Natural killer cell treated with Interleukin-12 subunit alpha and Interleukin-12 subunit beta and Interleukin-15 and Interleukin-18, amount 100 ng/mL, for 72 hours (primary cell): ENCODE measurements around the gene NELL2. TPM values are rescaled to one million over a fixed set of nuclear protein-coding genes. Genes with fewer than 3 reads are reported as not detected.
"Not testable (repeated sequence)": the region's sequence is repeated elsewhere in the genome, so short reads cannot be mapped to it uniquely, and the experiment has no call there.

ENCODE experiments used
- ATAC-seq, 2 donors: fragments of 150-1000 bp; cut with Tn5 transposase in 1 of 2; sonication (Bioruptor Pico), chemical (Tn5 transposase) in 1 of 2; 2 replicates each; pipeline ENCODE4 v1.10.0; 2021
- DNase-seq: peaks from one replicate; pipeline ENCODE4 v3.0.0; 2022; ENCODE audit warnings: low spot score
- H3K27ac Mint-ChIP-seq, 2 donors: 1 replicate in 1 of 2; 2 replicates in 1 of 2; pipeline ENCODE4 v1.8.0; 2022; ENCODE audit warnings: mixed read lengths in 2 of 2, mild to moderate bottlenecking in 1 of 2, moderate library complexity in 1 of 2
- H3K27me3 Mint-ChIP-seq, 2 donors: 1 replicate in 1 of 2; 2 replicates in 1 of 2; pipeline ENCODE4 v1.8.0; 2022; ENCODE audit warnings: mixed read lengths in 2 of 2
- H3K36me3 Mint-ChIP-seq: one replicate; pipeline ENCODE4 v1.8.0; 2022; ENCODE audit warnings: mixed read lengths
- H3K4me1 Mint-ChIP-seq, 2 donors: 1 replicate in 1 of 2; 2 replicates in 1 of 2; pipeline ENCODE4 v1.8.0; 2022; ENCODE audit warnings: low read depth in 2 of 2, mixed read lengths in 2 of 2, mild to moderate bottlenecking in 1 of 2
- H3K4me3 Mint-ChIP-seq: one replicate; pipeline ENCODE4 v1.8.0; 2022; ENCODE audit warnings: mixed read lengths
- H3K9me3 Mint-ChIP-seq: 2 replicates; pipeline ENCODE4 v1.8.0; 2022; ENCODE audit warnings: mixed read lengths
- total RNA-seq, 2 donors: library from RNA; stranded (reverse); gene quantifications; one replicate each; pipeline ENCODE4 v1.2.3, GENCODE V29; 2022

NELL2 gene
- total RNA-seq, 2 donors from 2014 or later, result 1.6 to 2.6 TPM

- Mint-ChIP-seq H3K27me3 (peaks cover 0 to 31% of the 10 kb centered on the region in 2 donors), H3K27ac (no peak overlapping the region), H3K4me1 (no peaks in the 10 kb centered on the region), H3K4me3 (no peak overlapping the region), H3K9me3 (peaks cover 3% of the 10 kb centered on the region), H3K36me3 (no peaks in the 10 kb centered on the region)
- DNase-seq (no peak), ATAC-seq (no peak)
Observed at GRCh38 chr12:44780221-44780790, 95.8 kb downstream of the NELL2 start.

- peaks cover 0 to 31% of the 10 kb centered on the region in 2 donors for H3K27me3 Mint-ChIP-seq
- DNase-seq (no peak), ATAC-seq (no peak)
- no peaks in the 10 kb centered on the region for H3K4me1 Mint-ChIP-seq
- H3K27ac Mint-ChIP-seq, result no peak overlapping the region
- H3K4me3 Mint-ChIP-seq, result no peak overlapping the region
- H3K36me3 Mint-ChIP-seq, result no peaks in the 10 kb centered on the region
- H3K9me3 Mint-ChIP-seq, result peaks cover 3% of the 10 kb centered on the region
Observed at GRCh38 chr12:44779766-44780165, 96.3 kb downstream of the NELL2 start.

DNA sequence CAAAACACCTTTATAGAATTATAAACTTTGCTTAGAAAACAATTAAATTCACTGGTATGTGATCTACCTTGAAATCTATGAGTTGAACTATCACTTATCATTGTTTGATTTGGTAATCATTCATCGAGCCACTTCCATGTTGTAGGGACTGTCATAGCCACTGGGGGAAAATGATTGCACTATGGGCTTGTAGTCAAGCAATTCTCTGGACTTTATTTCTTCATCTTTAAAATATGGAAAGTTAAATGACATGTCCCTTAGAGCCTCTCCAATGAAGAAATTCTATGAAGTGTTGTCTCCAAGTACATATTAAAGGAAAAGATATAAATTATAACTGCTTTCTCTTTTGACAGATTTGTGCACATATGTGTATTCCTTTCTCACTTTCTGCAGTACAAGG is 97.3 kb downstream of the NELL2 start:
- H3K36me3 Mint-ChIP-seq, result no peaks in the 10 kb centered on the region
- H3K4me3 Mint-ChIP-seq, result no peak overlapping the region
- no peak for DNase-seq

GRCh38 chr12:44777044-44777443 is 99.1 kb downstream of the NELL2 start:
- H3K36me3 Mint-ChIP-seq, result no peaks in the 10 kb centered on the region
- peaks cover 0 to 8% of the 10 kb centered on the region in 2 donors for H3K27me3 Mint-ChIP-seq
- no peak for DNase-seq
- H3K4me1 Mint-ChIP-seq, result no peaks in the 10 kb centered on the region
- no peak overlapping the region for H3K27ac Mint-ChIP-seq
- no peaks in the 10 kb centered on the region for H3K9me3 Mint-ChIP-seq
- H3K4me3 Mint-ChIP-seq, result no peak overlapping the region
- ATAC-seq, result no peak

More for the DNA sequence above, 97.3 kb downstream of the NELL2 start:
- Mint-ChIP-seq H3K27ac (no peak overlapping the region), H3K27me3 (peaks cover 0 to 25% of the 10 kb centered on the region in 2 donors), H3K4me1 (no peaks in the 10 kb centered on the region), H3K9me3 (no peaks in the 10 kb centered on the region)
- ATAC-seq, result no peak

GRCh38 chr12:44775901-44776300 is 100.2 kb downstream of the NELL2 start:
- Mint-ChIP-seq H3K9me3 (no peaks in the 10 kb centered on the region), H3K27ac (no peak overlapping the region), H3K4me3 (no peak overlapping the region), H3K4me1 (no peaks in the 10 kb centered on the region), H3K36me3 (no peaks in the 10 kb centered on the region), H3K27me3 (peaks cover 0 to 8% of the 10 kb centered on the region in 2 donors)
- no peak for ATAC-seq
- DNase-seq, result no peak

DNA sequence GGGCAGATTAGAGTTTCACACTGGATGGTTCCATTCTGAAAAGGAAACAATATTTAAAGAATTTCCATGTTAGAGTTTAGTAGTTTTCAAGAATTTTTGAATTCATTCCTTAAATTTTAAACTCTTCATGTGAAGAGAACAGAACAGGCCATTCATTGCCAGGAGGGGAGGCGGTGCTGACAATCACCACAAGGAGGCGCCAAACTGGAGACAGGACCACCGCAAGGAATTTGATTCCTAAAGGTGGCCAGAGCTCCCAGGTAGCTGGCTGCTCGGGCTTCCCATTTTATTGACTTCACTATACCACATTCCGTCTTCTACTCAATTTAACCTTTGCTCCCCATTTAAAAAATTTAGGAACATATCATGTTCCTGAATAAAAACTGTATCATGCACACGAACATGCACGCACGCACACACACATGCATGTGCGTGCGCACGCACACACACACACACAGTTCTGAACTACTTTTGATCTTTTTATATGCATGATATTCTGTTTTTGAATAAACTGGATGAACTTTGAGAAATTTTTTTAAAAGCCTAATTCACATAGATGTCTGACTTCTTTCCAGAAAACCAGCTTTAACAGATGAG is 101.2 kb downstream of the NELL2 start:
- peaks cover 0 to 4% of the 10 kb centered on the region in 2 donors for H3K27me3 Mint-ChIP-seq
- no peak overlapping the region for H3K27ac Mint-ChIP-seq
- no peak for ATAC-seq

GRCh38 chr12:44771485-44772021 is 104.6 kb downstream of the NELL2 start:
- ATAC-seq, result no peak
- Mint-ChIP-seq H3K27ac (no peak overlapping the region), H3K4me1 (no peaks in the 10 kb centered on the region)

More for the DNA sequence above, 101.2 kb downstream of the NELL2 start:
- no peak overlapping the region for H3K4me3 Mint-ChIP-seq
- H3K4me1 Mint-ChIP-seq, result no peaks in the 10 kb centered on the region
- H3K9me3 Mint-ChIP-seq, result no peaks in the 10 kb centered on the region
- H3K36me3 Mint-ChIP-seq, result no peaks in the 10 kb centered on the region
- DNase-seq, result no peak

GRCh38 chr12:44765796-44766195 is 110.3 kb downstream of the NELL2 start:
- H3K36me3 Mint-ChIP-seq, result no peaks in the 10 kb centered on the region
- H3K4me3 Mint-ChIP-seq, result no peak overlapping the region
- no peak for ATAC-seq
- peaks cover 4% of the 10 kb centered on the region for H3K9me3 Mint-ChIP-seq
- H3K4me1 Mint-ChIP-seq, result no peaks in the 10 kb centered on the region
- H3K27me3 Mint-ChIP-seq, result peaks cover 0 to 14% of the 10 kb centered on the region in 2 donors
- H3K27ac Mint-ChIP-seq, result no peak overlapping the region
- DNase-seq, result no peak

More at GRCh38 chr12:44771485-44772021, 104.6 kb downstream of the NELL2 start:
- DNase-seq, result no peak
- no peak overlapping the region for H3K4me3 Mint-ChIP-seq
- H3K9me3 Mint-ChIP-seq, result no peaks in the 10 kb centered on the region
- no peaks in the 10 kb centered on the region for H3K36me3 Mint-ChIP-seq
- H3K27me3 Mint-ChIP-seq, result peaks cover 0 to 5% of the 10 kb centered on the region in 2 donors

DNA sequence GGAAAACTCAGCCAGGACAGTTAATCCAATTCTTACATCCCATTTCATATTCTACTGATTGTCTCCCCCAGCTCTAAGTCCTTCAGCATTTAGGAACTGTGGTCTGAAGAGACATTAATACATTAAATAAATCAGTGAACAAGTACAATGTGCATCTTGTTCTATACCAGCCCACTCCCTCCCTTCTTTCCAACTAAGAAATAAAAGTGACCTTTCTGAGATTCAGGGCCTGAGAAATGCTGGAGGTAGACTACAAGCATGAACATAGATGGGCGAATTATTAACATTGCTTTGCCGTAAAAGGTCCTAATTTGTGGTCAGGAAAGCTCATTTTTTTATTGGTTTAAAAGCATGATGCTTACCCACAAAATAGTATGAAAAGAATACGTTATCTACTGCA is 113.1 kb downstream of the NELL2 start:
- H3K36me3 Mint-ChIP-seq, result no peaks in the 10 kb centered on the region
- no peak for ATAC-seq
- H3K27ac Mint-ChIP-seq, result no peak overlapping the region
- H3K27me3 Mint-ChIP-seq, result peaks cover 0 to 9% of the 10 kb centered on the region in 2 donors
- H3K4me3 Mint-ChIP-seq, result no peak overlapping the region
- H3K4me1 Mint-ChIP-seq, result no peaks in the 10 kb centered on the region
- peaks cover 4% of the 10 kb centered on the region for H3K9me3 Mint-ChIP-seq
- DNase-seq, result no peak

- Mint-ChIP-seq H3K27ac (no peak overlapping the region), H3K4me3 (no peak overlapping the region), H3K27me3 (peaks cover 0 to 9% of the 10 kb centered on the region in 2 donors), H3K4me1 (no peaks in the 10 kb centered on the region), H3K36me3 (no peaks in the 10 kb centered on the region), H3K9me3 (peaks cover 4% of the 10 kb centered on the region)
- no peak for ATAC-seq
- no peak for DNase-seq
Observed at GRCh38 chr12:44759289-44759688, 116.8 kb downstream of the NELL2 start.

- H3K27me3 Mint-ChIP-seq, result peaks cover 0 to 5% of the 10 kb centered on the region in 2 donors
- DNase-seq (no peak), ATAC-seq (no peak)
- no peak overlapping the region for H3K4me3 Mint-ChIP-seq
- no peaks in the 10 kb centered on the region for H3K36me3 Mint-ChIP-seq
- no peaks in the 10 kb centered on the region for H3K4me1 Mint-ChIP-seq
- no peak overlapping the region for H3K27ac Mint-ChIP-seq
- no peaks in the 10 kb centered on the region for H3K9me3 Mint-ChIP-seq
Observed at GRCh38 chr12:44750468-44750867, 125.6 kb downstream of the NELL2 start.

GRCh38 chr12:44749566-44749965 is 126.5 kb downstream of the NELL2 start:
- no peak overlapping the region for H3K27ac Mint-ChIP-seq
- no peaks in the 10 kb centered on the region for H3K9me3 Mint-ChIP-seq
- H3K27me3 Mint-ChIP-seq, result peaks cover 0 to 5% of the 10 kb centered on the region in 2 donors
- DNase-seq (no peak), ATAC-seq (no peak)
- no peak overlapping the region for H3K4me3 Mint-ChIP-seq
- no peaks in the 10 kb centered on the region for H3K36me3 Mint-ChIP-seq
- H3K4me1 Mint-ChIP-seq, result no peaks in the 10 kb centered on the region

DNA sequence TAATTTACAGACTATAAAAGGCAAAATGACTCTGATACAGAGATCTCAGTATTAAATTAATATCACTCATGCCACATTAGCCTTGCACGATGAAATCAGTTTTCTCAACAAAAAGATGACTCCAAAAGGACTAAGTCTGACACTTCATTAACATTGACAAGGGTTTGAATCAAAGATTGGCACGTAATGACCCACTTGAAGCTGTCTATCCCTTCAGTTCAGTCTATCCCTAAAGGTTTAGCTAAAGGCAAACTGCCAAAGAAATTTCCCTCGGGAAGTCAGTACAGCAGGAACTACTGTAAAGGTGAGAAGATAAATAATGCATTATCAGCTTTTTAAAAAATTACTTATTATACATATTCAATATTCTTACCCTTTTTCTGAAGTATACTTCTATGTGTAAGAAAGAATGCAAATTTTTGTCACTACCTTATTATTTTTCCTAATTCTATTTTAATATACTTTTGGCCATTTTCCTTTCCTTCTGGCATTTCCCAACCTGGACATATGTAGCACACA is 127.1 kb downstream of the NELL2 start:
- no peak for ATAC-seq
- Mint-ChIP-seq H3K4me1 (no peaks in the 10 kb centered on the region), H3K27me3 (peaks cover 0 to 5% of the 10 kb centered on the region in 2 donors), H3K27ac (no peak overlapping the region), H3K36me3 (no peaks in the 10 kb centered on the region), H3K4me3 (no peak overlapping the region), H3K9me3 (no peaks in the 10 kb centered on the region)
- no peak for DNase-seq

GRCh38 chr12:44741292-44741980 is 134.7 kb downstream of the NELL2 start:
- not testable (repeated sequence) for H3K27me3 Mint-ChIP-seq, H3K36me3 Mint-ChIP-seq, H3K27ac Mint-ChIP-seq, ATAC-seq, DNase-seq, H3K4me1 Mint-ChIP-seq, H3K4me3 Mint-ChIP-seq
- H3K9me3 Mint-ChIP-seq, result peaks cover 11% of the 10 kb centered on the region
